Cardiac fibroblast (primary cell): ENCODE results near the gene TEDC2.

Source experiments
- DNase-seq, 2 donors: peaks; one replicate each; pipeline versions ENCODE4 v3.0.0 to v3.0.0-alpha.2; 2010; ENCODE audit warnings: low read depth in 2 of 2
- H3K4me3 ChIP-seq, 2 donors: replicated peaks in 1 of 2; 1 replicate in 1 of 2; 2 replicates in 1 of 2; pipeline ENCODE4 v1.5.1; 2011; ENCODE audit warnings: low read depth in 2 of 2, low read length in 2 of 2, mild to moderate bottlenecking in 2 of 2, moderate library complexity in 1 of 2
- CTCF ChIP-seq: IDR thresholded peaks from one replicate; pipeline ENCODE4 v1.5.1; 2011; ENCODE audit warnings: low read depth, mild to moderate bottlenecking, low read length, inconsistent platforms

The TEDC2 gene

DNA sequence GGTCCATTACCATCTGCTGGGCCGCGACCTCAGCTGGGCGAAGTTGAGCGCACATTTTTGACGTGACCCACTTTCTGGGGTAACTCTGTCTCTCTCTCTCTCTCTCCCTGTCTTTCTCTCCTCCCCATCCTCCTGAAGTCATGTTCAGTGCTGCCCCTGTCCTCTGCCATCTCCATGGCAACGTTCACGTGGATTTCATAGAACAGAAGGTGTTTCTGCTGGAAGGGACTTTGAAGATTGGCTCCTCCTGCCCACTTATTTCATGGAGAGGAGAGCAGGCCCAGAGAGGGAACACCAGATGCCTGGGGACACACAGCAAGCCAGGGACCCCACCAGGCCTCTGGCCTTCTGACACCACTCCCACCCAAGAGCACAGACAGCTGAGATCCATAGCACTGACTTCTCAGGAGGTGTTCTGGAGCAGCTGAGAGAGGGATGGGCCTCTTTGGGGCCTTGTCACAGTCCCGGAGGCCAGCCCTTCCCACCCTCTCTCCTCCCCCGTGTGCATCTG, 34.8 kb upstream of the TEDC2 start:
- no peak overlapping the region for H3K4me3 ChIP-seq
- no peak for TF ChIP-seq CTCF
- no peak for DNase-seq

- H3K4me3 ChIP-seq: no peak overlapping the region
- no peak for TF ChIP-seq CTCF
- no peak for DNase-seq
These were observed 34.0 kb upstream of the TEDC2 start for GRCh38 chr16:2425825-2426430.

GRCh38 chr16:2426941-2427361, 33.0 kb upstream of the TEDC2 start:
- H3K4me3 ChIP-seq: no peak overlapping the region

DNA sequence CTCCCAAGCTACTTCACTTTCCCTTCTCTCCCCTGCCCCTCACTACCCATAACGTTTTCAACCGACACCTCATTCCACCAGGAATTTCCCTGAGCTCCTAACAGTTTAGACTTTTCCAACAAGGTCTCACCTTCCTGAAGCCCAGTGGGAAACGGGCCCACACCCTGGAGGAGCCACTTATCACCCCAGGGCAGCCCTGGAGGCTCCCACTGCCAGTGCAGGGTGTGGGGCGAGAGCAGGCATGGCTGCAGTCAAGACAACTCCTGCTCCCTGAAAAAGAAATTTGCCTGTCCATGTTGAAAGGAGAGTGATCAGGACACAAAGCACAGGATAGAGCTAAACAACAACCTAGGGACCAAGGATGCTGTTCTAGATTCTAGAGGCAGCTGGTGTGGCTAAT, 32.4 kb upstream of the TEDC2 start:
- H3K4me3 ChIP-seq: no peak overlapping the region
- DNase-seq: no peak
- no peak for TF ChIP-seq CTCF

More at GRCh38 chr16:2426941-2427361, 33.0 kb upstream of the TEDC2 start:
- no peak for TF ChIP-seq CTCF
- DNase-seq: no peak

- peak; percentile 31 to 32 for DNase-seq
- TF ChIP-seq CTCF: peak; percentile 45
- peak overlapping the region; percentile 66 to 75 for H3K4me3 ChIP-seq
These were observed 31.7 kb upstream of the TEDC2 start for GRCh38 chr16:2428051-2428783.

DNA sequence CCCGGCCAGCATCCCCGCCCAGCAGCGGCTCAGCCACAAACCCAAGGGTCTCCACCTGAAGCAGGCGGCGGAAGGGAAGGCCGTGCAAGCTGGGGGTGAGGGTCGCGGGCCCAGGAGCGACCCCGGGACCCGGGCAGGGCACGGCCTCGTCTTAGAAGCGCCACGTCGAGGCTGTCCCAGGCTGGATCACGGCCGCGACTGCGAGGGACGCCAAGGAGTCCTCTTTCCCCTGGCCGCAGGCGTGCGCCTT, 31.2 kb upstream of the TEDC2 start:
- no peak for DNase-seq
- TF ChIP-seq CTCF: no peak
- H3K4me3 ChIP-seq: peak overlapping the region; percentile 66 to 75
